Body of pancreas (tissue), 4 donors: ENCODE measurements around the gene CEP104. TPM values are rescaled to one million over a fixed set of nuclear protein-coding genes. Genes with fewer than 3 reads are reported as not detected.

Experiments
- ATAC-seq: fragments of 150-250 bp; one replicate; pipeline ENCODE4 v1.9.1; 2016
- DNase-seq, 4 donors: peaks; one replicate each; pipeline ENCODE4 v3.0.0-alpha.2; 2019
- H3K27ac ChIP-seq, 4 donors: fragments of 200-600 bp; sonication (generic); 1 replicate in 3 of 4; 2 replicates in 1 of 4; pipeline versions ENCODE4 v1.5.1 to v1.6.1; 2016 to 2019; ENCODE audit warnings: mild to moderate bottlenecking in 1 of 4, mixed read lengths in 1 of 4, moderate library complexity in 1 of 4
- H3K27me3 ChIP-seq, 2 donors: fragments of 200-600 bp; sonication (generic); one replicate each; pipeline ENCODE4 v1.6.0; 2016; ENCODE audit warnings: mild to moderate bottlenecking in 1 of 2
- H3K36me3 ChIP-seq, 2 donors: fragments of 200-600 bp; sonication (generic); replicated peaks in 1 of 2; 2 replicates each; pipeline ENCODE4 v1.5.1; 2016; ENCODE audit warnings: low read depth in 2 of 2; ENCODE audit not compliant: insufficient read depth in 1 of 2
- H3K4me1 ChIP-seq: fragments of 200-600 bp; sonication (generic); one replicate; pipeline ENCODE4 v1.6.0; 2016
- H3K4me3 ChIP-seq, 2 donors: fragments of 200-600 bp; sonication (generic); 1 replicate in 1 of 2; 2 replicates in 1 of 2; pipeline ENCODE4 v1.5.1; 2016 to 2019
- H3K9me3 ChIP-seq, 3 donors: fragments of 200-600 bp; sonication (generic); 1 replicate in 2 of 3; 2 replicates in 1 of 3; pipeline ENCODE4 v1.5.1; 2016
- CTCF ChIP-seq, 7 experiments: fragments of 450-650 bp in 4 of 7; fragments of 200-600 bp in 3 of 7; sonication (generic) in 3 of 7; IDR thresholded peaks; one replicate each; pipeline ENCODE4 v1.5.1; 2016 to 2019; ENCODE audit warnings: antibody characterized with exemption in 7 of 7
- POLR2A ChIP-seq, 3 donors: fragments of 450-650 bp; IDR thresholded peaks; one replicate each; pipeline ENCODE4 v1.6.1; 2016; ENCODE audit warnings: antibody characterized with exemption in 3 of 3, mild to moderate bottlenecking in 2 of 3
- WGBS, 2 donors: methylation state at CpG; one replicate each; pipeline ENCODE4 v1.1.5; 2017; 5-methylcytosine and 5-hydroxymethylcytosine counted together
- intact Hi-C: fragments of 100-400 bp; cut with DNase I; formaldehyde crosslinking; loops from one replicate; pipeline ENCODE4 v1.15.1; 2023
- total RNA-seq, 2 donors: library from RNA; depleted of rRNA; stranded (reverse); fragments of >200 nt; gene quantifications; one replicate each; pipeline ENCODE4 v1.1.0, GENCODE V29; 2016

Gene CEP104
- total RNA-seq, 2 donors from 2014 or later, result 17.9 to 22.1 TPM

- H3K4me1 ChIP-seq, result peaks cover 10% of the 10 kb centered on the region
- H3K4me3 ChIP-seq, result no peak overlapping the region
- intact Hi-C loops, result no loop called here
- WGBS, 2 donors, result 84 to 95% methylated on average over 7 to 13 of the region's 13 CpGs
- no peaks in the 10 kb centered on the region for H3K9me3 ChIP-seq
- H3K27ac ChIP-seq, result no peak overlapping the region
- TF ChIP-seq POLR2A (IDR thresholded peaks at IDR 0.05) (no peak), CTCF (IDR thresholded peaks at IDR 0.05) (no peak)
- ATAC-seq (no peak), DNase-seq (no peak)
- H3K36me3 ChIP-seq, result peaks cover 2 to 4% of the 10 kb centered on the region in 2 donors
- H3K27me3 ChIP-seq, result no peaks in the 10 kb centered on the region
Observed at GRCh38 chr1:3895279-3895950, 38.4 kb upstream of the CEP104 start.

GRCh38 chr1:3894626-3895278 lies 37.7 kb upstream of the CEP104 start:
- H3K9me3 ChIP-seq, result no peaks in the 10 kb centered on the region
- H3K4me3 ChIP-seq, result no peak overlapping the region
- DNase-seq (no peak), ATAC-seq (no peak)
- H3K27me3 ChIP-seq, result no peaks in the 10 kb centered on the region
- H3K4me1 ChIP-seq, result peaks cover 10% of the 10 kb centered on the region
- no peak overlapping the region for H3K27ac ChIP-seq
- intact Hi-C loops, result no loop called here
- no peak for TF ChIP-seq CTCF (IDR thresholded peaks at IDR 0.05)
- TF ChIP-seq POLR2A (IDR thresholded peaks at IDR 0.05), result no peak
- H3K36me3 ChIP-seq, result peaks cover 2 to 7% of the 10 kb centered on the region in 2 donors
- 90 to 97% methylated on average over 7 to 17 of the region's 17 CpGs for WGBS, 2 donors

GRCh38 chr1:3893190-3893589 lies 36.2 kb upstream of the CEP104 start:
- TF ChIP-seq CTCF (IDR thresholded peaks at IDR 0.05), result no peak
- TF ChIP-seq POLR2A (IDR thresholded peaks at IDR 0.05), result no peak
- ATAC-seq (no peak), DNase-seq (no peak)
- Histone ChIP-seq H3K4me3 (no peak overlapping the region), H3K9me3 (no peaks in the 10 kb centered on the region), H3K36me3 (peaks cover 3 to 7% of the 10 kb centered on the region in 2 donors), H3K27ac (no peak overlapping the region), H3K27me3 (no peaks in the 10 kb centered on the region), H3K4me1 (peaks cover 6% of the 10 kb centered on the region)
- 68 to 82% methylated on average over 5 of the region's 5 CpGs for WGBS, 2 donors
- intact Hi-C loops, result no loop called here

- Histone ChIP-seq H3K9me3 (no peaks in the 10 kb centered on the region), H3K4me3 (no peak overlapping the region), H3K27ac (no peak overlapping the region), H3K36me3 (peaks cover 3 to 7% of the 10 kb centered on the region in 2 donors), H3K27me3 (no peaks in the 10 kb centered on the region), H3K4me1 (peaks cover 6% of the 10 kb centered on the region)
- ATAC-seq (peak; percentile 30), DNase-seq (peak; percentile 32 to 75 (median 43))
- no peak for TF ChIP-seq CTCF (IDR thresholded peaks at IDR 0.05)
- TF ChIP-seq POLR2A (IDR thresholded peaks at IDR 0.05), result no peak
- intact Hi-C loops, result no loop called here
- 49 to 72% methylated on average over 10 to 14 of the region's 14 CpGs for WGBS, 2 donors
Observed at GRCh38 chr1:3892748-3893147, 35.7 kb upstream of the CEP104 start.
